Endothelial cell of umbilical vein (primary cell): ENCODE measurements around the gene CLIC5. TPM values are rescaled to one million over a fixed set of nuclear protein-coding genes. Genes with fewer than 3 reads are reported as not detected.

Experiments
- BruUV-seq: library from RNA; stranded (reverse); fragments of 400-500 nt; replicated peaks from 2 replicates; lab custom pipeline; 2021; lab: Mats Ljungman, UMichigan
- CTCF ChIA-PET: fragments of 300-600, 350-600 bp; sonication (Branson Sonifier 250); formaldehyde crosslinking; loops from one replicate; lab custom pipeline; 2021; ENCODE audit warnings: antibody characterized with exemption, inconsistent platforms; lab: Charles Lee
- POLR2A ChIA-PET: fragments of 300-600, 350-600 bp; sonication (Branson Sonifier 250); formaldehyde crosslinking; loops from one replicate; lab custom pipeline; 2021; ENCODE audit warnings: antibody characterized with exemption, inconsistent platforms; lab: Charles Lee
- DNase-seq: peaks from one replicate; pipeline ENCODE4 v3.0.0-alpha.2; 2011; ENCODE audit warnings: low read depth, low spot score
- FAIRE-seq: peaks from 2 replicates; lab custom pipeline; 2011; peaks lifted over from hg19 to GRCh38; lab: Jason Lieb, UNC
- H2AFZ ChIP-seq: 2 replicates; pipeline ENCODE4 v1.6.0; 2012; ENCODE audit warnings: low read depth, low read length, control low read depth, inconsistent platforms
- H3K27ac ChIP-seq: 2 replicates; pipeline ENCODE4 v1.5.1; 2011; ENCODE audit warnings: low read depth, mild to moderate bottlenecking, control low read depth, low read length, moderate library complexity; ENCODE audit not compliant: insufficient read depth
- H3K27me3 ChIP-seq, 2 experiments: 2 replicates each; pipeline versions ENCODE4 v1.6.0 to v1.6.1; 2011; ENCODE audit warnings: low read length in 2 of 2, mixed read lengths in 1 of 2; ENCODE audit not compliant: control insufficient read depth in 2 of 2, insufficient read depth in 2 of 2
- H3K36me3 ChIP-seq, 2 experiments: 2 replicates in 1 of 2; 3 replicates in 1 of 2; pipeline ENCODE4 v1.5.1; 2011; ENCODE audit warnings: low read length in 2 of 2, mild to moderate bottlenecking in 1 of 2, moderate library complexity in 1 of 2; ENCODE audit not compliant: control insufficient read depth in 2 of 2, insufficient read depth in 2 of 2; ENCODE audit errors: extremely low read depth in 1 of 2
- H3K4me1 ChIP-seq: 3 replicates; pipeline ENCODE4 v1.5.1; 2011; ENCODE audit warnings: mild to moderate bottlenecking, low read length; ENCODE audit not compliant: control insufficient read depth, insufficient read depth; ENCODE audit errors: extremely low read depth
- H3K4me2 ChIP-seq: 2 replicates; pipeline ENCODE4 v1.6.1; 2011; ENCODE audit warnings: low read length, control low read depth, mixed read lengths; ENCODE audit not compliant: insufficient read depth
- H3K4me3 ChIP-seq, 3 experiments: fragments of 200-600 bp in 1 of 3; sonication (generic), shearing (Covaris generic) in 1 of 3; replicated peaks in 1 of 3; 2 replicates each; pipeline ENCODE4 v1.5.1; 2011 to 2016; ENCODE audit warnings: control low read depth in 3 of 3, low read length in 3 of 3, mild to moderate bottlenecking in 2 of 3, inconsistent platforms in 1 of 3, low read depth in 1 of 3, moderate library complexity in 1 of 3; ENCODE audit not compliant: insufficient read depth in 1 of 3
- H3K79me2 ChIP-seq: 2 replicates; pipeline ENCODE4 v1.6.0; 2012; ENCODE audit warnings: low read length, inconsistent platforms; ENCODE audit not compliant: control insufficient read depth, insufficient read depth
- H3K9ac ChIP-seq: replicated peaks from 2 replicates; pipeline ENCODE3; 2011; ENCODE audit warnings: low read length, control low read depth; ENCODE audit not compliant: insufficient read depth; ENCODE audit errors: extremely low read depth
- H3K9me1 ChIP-seq: replicated peaks from 3 replicates; pipeline ENCODE4 v1.6.0; 2011; ENCODE audit warnings: mild to moderate bottlenecking, low read length; ENCODE audit not compliant: control insufficient read depth, insufficient read depth; ENCODE audit errors: extremely low read depth
- H3K9me3 ChIP-seq: replicated peaks from 2 replicates; pipeline ENCODE4 v1.5.1; 2012; ENCODE audit warnings: low read length, inconsistent platforms; ENCODE audit not compliant: control insufficient read depth, insufficient read depth
- H4K20me1 ChIP-seq: replicated peaks from 2 replicates; pipeline ENCODE3; 2011; ENCODE audit warnings: mild to moderate bottlenecking, low read length; ENCODE audit not compliant: control insufficient read depth, insufficient read depth; ENCODE audit errors: extremely low read depth
- EZH2 ChIP-seq: IDR thresholded peaks from 2 replicates; pipeline ENCODE4 v1.6.1; 2012; ENCODE audit warnings: borderline replicate concordance, low read depth, mild to moderate bottlenecking, moderate library complexity, low read length, inconsistent platforms; ENCODE audit not compliant: severe bottlenecking
- FOS ChIP-seq: IDR thresholded peaks from 2 replicates; pipeline ENCODE4 v1.6.1; 2011; ENCODE audit warnings: mild to moderate bottlenecking, low read length, moderate library complexity, borderline replicate concordance; ENCODE audit not compliant: insufficient read depth
- GATA2 ChIP-seq: IDR thresholded peaks from 2 replicates; pipeline ENCODE4 v1.7.0; 2011; ENCODE audit warnings: low read depth, mild to moderate bottlenecking, moderate library complexity, mixed read lengths, low read length; ENCODE audit not compliant: insufficient read length, insufficient read depth
- JUN ChIP-seq: IDR thresholded peaks from 2 replicates; pipeline ENCODE4 v1.6.1; 2011; ENCODE audit warnings: borderline replicate concordance, low read depth; ENCODE audit not compliant: insufficient read length, insufficient read depth
- MYC ChIP-seq: IDR thresholded peaks from one replicate; pipeline ENCODE4 v1.6.1; 2011; ENCODE audit warnings: mild to moderate bottlenecking, low read depth, low read length
- POLR2A ChIP-seq: IDR thresholded peaks from 2 replicates; pipeline ENCODE4 v1.6.1; 2012; ENCODE audit warnings: low read depth, mild to moderate bottlenecking, control low read depth, low read length
- POLR2AphosphoS5 ChIP-seq: IDR thresholded peaks from 2 replicates; pipeline ENCODE4 v1.6.1; 2012; ENCODE audit warnings: low read depth, mild to moderate bottlenecking, control low read depth, low read length, moderate library complexity; ENCODE audit not compliant: insufficient read depth
- dilution Hi-C: fragments of 300-500 bp; cut with MboI; formaldehyde crosslinking; loops from one replicate; pipeline ENCODE4 v1.15.0; 2019; ENCODE audit warnings: low sequenced_read_pairs; ENCODE audit not compliant: extremely low pct_ligation_motif_present
- intact Hi-C: fragments of 100-400 bp; cut with micrococcal nuclease; formaldehyde crosslinking; loops from one replicate; pipeline ENCODE4 v1.10.0; 2022
- polyA plus RNA-seq, 4 experiments: library from polyadenylated mRNA; depleted of rRNA in 3 of 4; stranded (reverse) in 3 of 4; unstranded in 1 of 4; fragments of >200 nt; gene quantifications; 2 replicates each; pipeline versions ENCODE4 v1.2.1 to v1.2.3, GENCODE V29; 2011 to 2012; ENCODE audit warnings: missing spikeins in 1 of 4
- total RNA-seq: library from RNA; stranded (reverse); gene quantifications from 2 replicates; pipeline ENCODE4 v1.2.3, GENCODE V29; 2021
- TF ChIP-seq, protein P1 (sequence below): IDR thresholded peaks from 2 replicates; pipeline ENCODE4 v1.6.1; 2011; ENCODE audit not compliant: insufficient read depth, insufficient read length
- TF ChIP-seq, protein P2 (sequence below), 2 donors: IDR thresholded peaks; 1 replicate in 1 of 2; 2 replicates in 1 of 2; pipeline ENCODE4 v1.5.1; 2011; ENCODE audit warnings: low read length in 2 of 2, mild to moderate bottlenecking in 2 of 2, moderate library complexity in 2 of 2, control low read depth in 1 of 2, inconsistent platforms in 1 of 2, low read depth in 1 of 2; ENCODE audit not compliant: insufficient read depth in 1 of 2; ENCODE audit errors: extremely low read depth in 1 of 2

Gene CLIC5
- total and polyA plus RNA-seq, 2 donors (not counting 3 experiments of a cell fraction or from before 2014, with no cell fraction given): 0.07 TPM; not detected in 1

- no peaks in the 10 kb centered on the region for H3K9me1 ChIP-seq
- CTCF ChIA-PET: interaction anchor here (0.8 to 2.0 kb wide), 24 partner anchors 9 to 1462 kb away, joined by 3 to 85 read pairs (median 6); no protein-coding TSS in a partner anchor
- POLR2A ChIA-PET: no interaction called here
- no peak overlapping the region for H3K27ac ChIP-seq
- H4K20me1 ChIP-seq: no peaks in the 10 kb centered on the region
- H3K27me3 ChIP-seq: peaks cover 0 to 3% of the 10 kb centered on the region in 2 experiments
- FAIRE-seq: no peak
- no peaks in the 10 kb centered on the region for H3K4me1 ChIP-seq
- TF ChIP-seq, protein P1, sequence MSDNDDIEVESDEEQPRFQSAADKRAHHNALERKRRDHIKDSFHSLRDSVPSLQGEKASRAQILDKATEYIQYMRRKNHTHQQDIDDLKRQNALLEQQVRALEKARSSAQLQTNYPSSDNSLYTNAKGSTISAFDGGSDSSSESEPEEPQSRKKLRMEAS: no peak
- TF ChIP-seq FOS: no peak
- no peak for TF ChIP-seq GATA2
- TF ChIP-seq POLR2AphosphoS5: no peak
- TF ChIP-seq, protein P2, sequence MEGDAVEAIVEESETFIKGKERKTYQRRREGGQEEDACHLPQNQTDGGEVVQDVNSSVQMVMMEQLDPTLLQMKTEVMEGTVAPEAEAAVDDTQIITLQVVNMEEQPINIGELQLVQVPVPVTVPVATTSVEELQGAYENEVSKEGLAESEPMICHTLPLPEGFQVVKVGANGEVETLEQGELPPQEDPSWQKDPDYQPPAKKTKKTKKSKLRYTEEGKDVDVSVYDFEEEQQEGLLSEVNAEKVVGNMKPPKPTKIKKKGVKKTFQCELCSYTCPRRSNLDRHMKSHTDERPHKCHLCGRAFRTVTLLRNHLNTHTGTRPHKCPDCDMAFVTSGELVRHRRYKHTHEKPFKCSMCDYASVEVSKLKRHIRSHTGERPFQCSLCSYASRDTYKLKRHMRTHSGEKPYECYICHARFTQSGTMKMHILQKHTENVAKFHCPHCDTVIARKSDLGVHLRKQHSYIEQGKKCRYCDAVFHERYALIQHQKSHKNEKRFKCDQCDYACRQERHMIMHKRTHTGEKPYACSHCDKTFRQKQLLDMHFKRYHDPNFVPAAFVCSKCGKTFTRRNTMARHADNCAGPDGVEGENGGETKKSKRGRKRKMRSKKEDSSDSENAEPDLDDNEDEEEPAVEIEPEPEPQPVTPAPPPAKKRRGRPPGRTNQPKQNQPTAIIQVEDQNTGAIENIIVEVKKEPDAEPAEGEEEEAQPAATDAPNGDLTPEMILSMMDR (IDR thresholded peaks at IDR 0.05; ENCODE audit: extremely low read depth in 1 of 2, insufficient read depth in 1 of 2, low read depth in 1 of 2, low read length in 2 of 2): no peak
- TF ChIP-seq EZH2: no peak
- TF ChIP-seq POLR2A: no peak
- no peak for TF ChIP-seq JUN
- no peak for TF ChIP-seq MYC
- BruUV-seq: no TSS peak
- H3K9ac ChIP-seq: no peak overlapping the region
- H2AFZ ChIP-seq: no peak overlapping the region
- dilution Hi-C loops (no loop called here), intact Hi-C loops (loop anchor here (1.0 to 2.0 kb wide), 3 partner anchors 104 to 850 kb away; no protein-coding TSS in a partner anchor)
- no peaks in the 10 kb centered on the region for H3K9me3 ChIP-seq
- H3K4me2 ChIP-seq: no peak overlapping the region
- no peaks in the 10 kb centered on the region for H3K79me2 ChIP-seq
- DNase-seq: no peak
- H3K4me3 ChIP-seq: no peak overlapping the region
- no peaks in the 10 kb centered on the region for H3K36me3 ChIP-seq
These were observed 84.4 kb downstream of the CLIC5 start for GRCh38 chr6:45931232-45931631.
